ENCODE results near the gene RMDN3. TPM values are rescaled to one million over a fixed set of nuclear protein-coding genes. Genes with fewer than 3 reads are reported as not detected.

The RMDN3 gene, protein sequence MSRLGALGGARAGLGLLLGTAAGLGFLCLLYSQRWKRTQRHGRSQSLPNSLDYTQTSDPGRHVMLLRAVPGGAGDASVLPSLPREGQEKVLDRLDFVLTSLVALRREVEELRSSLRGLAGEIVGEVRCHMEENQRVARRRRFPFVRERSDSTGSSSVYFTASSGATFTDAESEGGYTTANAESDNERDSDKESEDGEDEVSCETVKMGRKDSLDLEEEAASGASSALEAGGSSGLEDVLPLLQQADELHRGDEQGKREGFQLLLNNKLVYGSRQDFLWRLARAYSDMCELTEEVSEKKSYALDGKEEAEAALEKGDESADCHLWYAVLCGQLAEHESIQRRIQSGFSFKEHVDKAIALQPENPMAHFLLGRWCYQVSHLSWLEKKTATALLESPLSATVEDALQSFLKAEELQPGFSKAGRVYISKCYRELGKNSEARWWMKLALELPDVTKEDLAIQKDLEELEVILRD
- polyA plus RNA-seq (2013) = 11.0 and 11.2 TPM in 2 replicates

DNA sequence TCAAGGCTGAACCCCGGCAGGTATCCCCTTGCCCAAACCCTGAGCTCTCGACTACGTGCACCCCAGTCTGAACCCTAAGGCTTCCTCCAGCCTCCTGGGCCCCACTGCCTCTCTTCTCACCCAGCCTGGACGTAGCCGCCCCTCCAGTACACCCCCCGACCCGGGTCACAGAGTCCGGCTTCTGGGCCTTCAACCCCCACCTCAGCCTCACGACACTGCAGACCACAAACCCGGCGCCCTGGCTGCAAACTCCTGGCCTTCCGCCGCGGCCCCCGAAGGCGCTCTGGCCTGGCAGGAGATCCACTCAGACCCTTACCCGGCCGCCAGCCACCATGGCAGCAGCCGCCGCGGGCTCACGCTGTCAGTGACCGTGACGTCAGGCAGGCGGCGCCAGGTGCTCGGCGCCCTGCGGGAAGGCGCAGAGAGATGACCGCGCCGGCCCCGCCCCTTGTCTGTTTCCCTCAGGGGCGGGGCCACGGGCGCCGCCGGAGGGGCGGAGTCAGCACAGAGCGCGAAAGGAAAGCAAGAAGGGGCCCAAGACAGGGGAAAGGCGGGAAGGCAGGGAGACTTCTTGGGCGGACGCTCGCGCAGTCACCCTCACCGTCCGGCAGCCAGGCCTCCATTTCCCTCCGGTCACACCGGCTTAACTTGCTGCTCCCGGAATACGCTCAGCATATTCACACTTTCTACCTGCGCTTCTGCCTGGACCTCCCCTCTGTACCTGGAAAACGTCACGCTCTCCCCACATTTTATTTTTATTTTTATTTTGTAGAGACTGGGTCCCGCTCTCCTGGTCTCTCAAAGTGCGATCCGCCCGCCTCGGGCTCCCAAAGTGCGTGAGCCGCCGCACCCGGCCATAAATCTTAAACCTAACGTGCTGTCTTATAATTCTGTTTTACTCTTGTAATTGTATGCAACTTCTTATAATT lies at the start of gene RMDN3:
Gene RMDN3, minus strand, starts transcription at position 372 of the 929 bp plus-strand sequence. CDS start 471 bp downstream, outside the sequence.
- Histone ChIP-seq H3K9me3 (ENCODE audit: insufficient read depth, low read depth, low read length) (no peaks in the 10 kb centered on the region), H2AFZ (ENCODE audit: insufficient read depth, low read length, poor library complexity) (peak within 1 kb of the TSS; percentile 100), H3K18ac (ENCODE audit: low read length) (peak within 1 kb of the TSS; percentile 94), H3K4me1 (ENCODE audit: control insufficient read depth in 1 of 2, insufficient read depth in 2 of 2, low read length in 2 of 2) (peaks cover 4 to 12% of the 10 kb centered on the region in 2 experiments), H3K79me2 (ENCODE audit: control insufficient read depth, insufficient read depth, low read length, poor library complexity) (peaks cover 5% of the 10 kb centered on the region), H2BK120ac (ENCODE audit: insufficient read depth, low read length, poor library complexity) (peak within 1 kb of the TSS; percentile 78), H2BK12ac (ENCODE audit: low read length) (no peak within 1 kb of the TSS), H3K36me3 (ENCODE audit: control insufficient read depth in 1 of 2, insufficient read depth in 2 of 2, low read length in 2 of 2) (peaks cover 14 to 17% of the 10 kb centered on the region in 2 experiments), H3K27ac (ENCODE audit: low read depth, low read length) (peak within 1 kb of the TSS; percentile 86), H3K27me3 (ENCODE audit: insufficient read depth, low read length) (no peaks in the 10 kb centered on the region), H3K4ac (ENCODE audit: low read depth, low read length) (peak within 1 kb of the TSS; percentile 61), H4K8ac (ENCODE audit: low read depth, low read length) (peak within 1 kb of the TSS; percentile 97), H2AK5ac (ENCODE audit: low read length) (peak within 1 kb of the TSS; percentile 60), H3K9ac (ENCODE audit: low read length) (peak within 1 kb of the TSS; percentile 90), H3K4me3 (ENCODE audit: low read depth, low read length) (peak within 1 kb of the TSS; percentile 96), H3K79me1 (ENCODE audit: low read length) (peaks cover 9% of the 10 kb centered on the region), H3K14ac (ENCODE audit: low read length) (peak within 1 kb of the TSS; percentile 80), H4K12ac (ENCODE audit: low read depth, low read length) (peak within 1 kb of the TSS; percentile 93), H3K23ac (ENCODE audit: low read length) (no peak within 1 kb of the TSS), H3K4me2 (ENCODE audit: low read length) (peak within 1 kb of the TSS; percentile 75), H4K91ac (ENCODE audit: low read depth, low read length) (peak within 1 kb of the TSS; percentile 81), H2BK5ac (ENCODE audit: low read depth, low read length, poor library complexity) (peak within 1 kb of the TSS; percentile 95)
- no CpG with 5 or more reads among the region's 66 CpGs for WGBS (ENCODE audit: extremely low coverage, insufficient coverage, insufficient read length)
- DNase-seq = peak; percentile 93 to 99

DNA sequence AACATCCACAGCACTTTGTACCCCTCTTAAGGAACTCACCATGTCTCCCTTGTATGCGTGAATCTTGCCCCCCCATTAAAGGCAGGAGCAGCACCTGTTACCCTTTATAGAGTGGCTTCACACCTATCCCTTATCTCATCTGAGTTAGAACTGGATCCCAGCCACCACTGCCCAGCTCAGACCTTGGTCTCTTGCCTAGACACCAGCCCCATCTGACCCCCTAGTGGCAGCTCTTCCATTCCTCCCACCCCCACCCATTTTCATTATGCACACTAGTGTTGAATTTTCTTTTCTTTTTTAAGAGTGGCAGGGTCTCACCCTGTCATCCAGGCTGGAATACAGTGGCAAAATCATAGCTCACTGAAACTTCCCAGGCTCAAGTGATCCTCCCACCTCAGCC lies 48.6 kb upstream of the RMDN3 start:
- Histone ChIP-seq H3K14ac (ENCODE audit: low read length) (no peak overlapping the region), H3K4me1 (ENCODE audit: control insufficient read depth in 1 of 2, insufficient read depth in 2 of 2, low read length in 2 of 2) (peaks cover 3 to 9% of the 10 kb centered on the region in 2 experiments), H3K9ac (ENCODE audit: low read length) (no peak overlapping the region), H3K4me2 (ENCODE audit: low read length) (no peak overlapping the region), H3K79me1 (ENCODE audit: low read length) (peaks cover 10% of the 10 kb centered on the region), H3K27ac (ENCODE audit: low read depth, low read length) (no peak overlapping the region), H2AFZ (ENCODE audit: insufficient read depth, low read length, poor library complexity) (no peak overlapping the region), H3K4me3 (ENCODE audit: low read depth, low read length) (no peak overlapping the region), H3K18ac (ENCODE audit: low read length) (no peak overlapping the region), H3K36me3 (ENCODE audit: control insufficient read depth in 1 of 2, insufficient read depth in 2 of 2, low read length in 2 of 2) (no peaks in the 10 kb centered on the region), H3K79me2 (ENCODE audit: control insufficient read depth, insufficient read depth, low read length, poor library complexity) (peaks cover 7% of the 10 kb centered on the region), H3K9me3 (ENCODE audit: insufficient read depth, low read depth, low read length) (peaks cover 3% of the 10 kb centered on the region), H2BK12ac (ENCODE audit: low read length) (no peak overlapping the region), H2AK5ac (ENCODE audit: low read length) (no peak overlapping the region), H2BK5ac (ENCODE audit: low read depth, low read length, poor library complexity) (no peak overlapping the region), H3K23ac (ENCODE audit: low read length) (no peak overlapping the region), H3K27me3 (ENCODE audit: insufficient read depth, low read length) (no peaks in the 10 kb centered on the region), H4K8ac (ENCODE audit: low read depth, low read length) (no peak overlapping the region), H4K91ac (ENCODE audit: low read depth, low read length) (no peak overlapping the region), H3K4ac (ENCODE audit: low read depth, low read length) (no peak overlapping the region), H4K12ac (ENCODE audit: low read depth, low read length) (no peak overlapping the region), H2BK120ac (ENCODE audit: insufficient read depth, low read length, poor library complexity) (no peak overlapping the region)
- whole genome bisulfite sequencing (ENCODE audit: extremely low coverage, insufficient coverage, insufficient read length) = no CpG with 5 or more reads among the region's 1 CpG
- no peak for DNase-seq

DNA sequence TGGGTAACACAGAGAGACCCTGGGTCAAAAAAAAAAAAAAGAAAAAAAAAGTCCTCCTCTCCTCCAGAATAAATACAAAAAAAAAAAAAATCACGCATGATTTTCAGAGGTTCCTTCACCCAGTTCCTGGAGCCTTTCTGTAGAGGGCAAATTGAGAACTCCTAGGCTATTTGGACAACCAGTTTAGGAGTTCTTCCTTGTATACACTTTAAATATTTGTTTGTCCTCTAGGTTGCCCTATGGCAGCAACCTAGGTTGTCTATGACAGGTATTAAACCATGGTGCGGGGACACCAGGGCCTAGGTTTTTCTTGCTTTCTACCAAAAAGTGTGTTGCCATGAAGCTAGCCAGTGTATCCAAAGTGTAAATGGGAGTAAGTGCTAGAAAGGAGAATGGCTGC lies 48.0 kb upstream of the RMDN3 start:
- no CpG with 5 or more reads among the region's 2 CpGs for WGBS (ENCODE audit: extremely low coverage, insufficient coverage, insufficient read length)
- no peak overlapping the region for H2AK5ac ChIP-seq (ENCODE audit: low read length)
- no peak overlapping the region for H3K27ac ChIP-seq (ENCODE audit: low read depth, low read length)
- H3K4me2 ChIP-seq (ENCODE audit: low read length) = no peak overlapping the region
- no peak overlapping the region for H3K4me3 ChIP-seq (ENCODE audit: low read depth, low read length)
- H3K14ac ChIP-seq (ENCODE audit: low read length) = no peak overlapping the region
- H3K79me2 ChIP-seq (ENCODE audit: control insufficient read depth, insufficient read depth, low read length, poor library complexity) = peaks cover 7% of the 10 kb centered on the region
- H3K23ac ChIP-seq (ENCODE audit: low read length) = no peak overlapping the region
- H4K8ac ChIP-seq (ENCODE audit: low read depth, low read length) = no peak overlapping the region
- no peaks in the 10 kb centered on the region for H3K27me3 ChIP-seq (ENCODE audit: insufficient read depth, low read length)
- H2BK5ac ChIP-seq (ENCODE audit: low read depth, low read length, poor library complexity) = no peak overlapping the region
- no peak overlapping the region for H3K4ac ChIP-seq (ENCODE audit: low read depth, low read length)
- H4K91ac ChIP-seq (ENCODE audit: low read depth, low read length) = no peak overlapping the region
- H2BK120ac ChIP-seq (ENCODE audit: insufficient read depth, low read length, poor library complexity) = no peak overlapping the region
- no peak overlapping the region for H2AFZ ChIP-seq (ENCODE audit: insufficient read depth, low read length, poor library complexity)
- H3K4me1 ChIP-seq (ENCODE audit: control insufficient read depth in 1 of 2, insufficient read depth in 2 of 2, low read length in 2 of 2) = peaks cover 3 to 7% of the 10 kb centered on the region in 2 experiments
- no peak overlapping the region for H3K9ac ChIP-seq (ENCODE audit: low read length)
- no peak overlapping the region for H2BK12ac ChIP-seq (ENCODE audit: low read length)
- H3K79me1 ChIP-seq (ENCODE audit: low read length) = peaks cover 10% of the 10 kb centered on the region
- no peak for DNase-seq
- no peak overlapping the region for H3K18ac ChIP-seq (ENCODE audit: low read length)
- peaks cover 3% of the 10 kb centered on the region for H3K9me3 ChIP-seq (ENCODE audit: insufficient read depth, low read depth, low read length)
- no peaks in the 10 kb centered on the region for H3K36me3 ChIP-seq (ENCODE audit: control insufficient read depth in 1 of 2, insufficient read depth in 2 of 2, low read length in 2 of 2)
- H4K12ac ChIP-seq (ENCODE audit: low read depth, low read length) = no peak overlapping the region

DNA sequence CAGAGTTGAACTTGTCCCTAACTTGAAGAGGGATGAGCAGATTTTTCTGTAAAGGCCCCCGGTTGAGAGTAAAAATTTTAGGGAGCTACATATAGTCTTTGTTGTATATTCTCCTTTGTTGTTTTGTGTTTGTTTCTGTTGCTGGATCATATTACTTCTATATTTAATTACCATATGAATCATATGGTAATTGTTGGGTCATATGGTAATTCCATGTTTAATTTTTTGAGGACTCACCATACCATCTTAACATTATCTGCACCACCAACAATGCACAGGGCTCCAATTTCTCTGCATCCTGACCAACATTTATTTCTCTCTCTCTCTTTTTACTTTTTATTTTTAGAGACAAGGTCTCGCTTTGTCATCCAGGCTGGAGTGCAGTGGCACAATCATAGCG lies 44.5 kb upstream of the RMDN3 start:
- no peak overlapping the region for H3K27ac ChIP-seq (ENCODE audit: low read depth, low read length)
- no peak overlapping the region for H3K14ac ChIP-seq (ENCODE audit: low read length)
- H4K91ac ChIP-seq (ENCODE audit: low read depth, low read length) = no peak overlapping the region
- no peak overlapping the region for H2BK5ac ChIP-seq (ENCODE audit: low read depth, low read length, poor library complexity)
- H3K4me1 ChIP-seq (ENCODE audit: control insufficient read depth in 1 of 2, insufficient read depth in 2 of 2, low read length in 2 of 2) = no peaks in the 10 kb centered on the region
- H3K36me3 ChIP-seq (ENCODE audit: control insufficient read depth in 1 of 2, insufficient read depth in 2 of 2, low read length in 2 of 2) = no peaks in the 10 kb centered on the region
- H2BK12ac ChIP-seq (ENCODE audit: low read length) = no peak overlapping the region
- H3K9ac ChIP-seq (ENCODE audit: low read length) = no peak overlapping the region
- no peak for DNase-seq
- no peaks in the 10 kb centered on the region for H3K27me3 ChIP-seq (ENCODE audit: insufficient read depth, low read length)
- WGBS (ENCODE audit: extremely low coverage, insufficient coverage, insufficient read length) = no CpG with 5 or more reads among the region's 3 CpGs
- H3K79me2 ChIP-seq (ENCODE audit: control insufficient read depth, insufficient read depth, low read length, poor library complexity) = no peaks in the 10 kb centered on the region
- no peak overlapping the region for H4K8ac ChIP-seq (ENCODE audit: low read depth, low read length)
- no peaks in the 10 kb centered on the region for H3K9me3 ChIP-seq (ENCODE audit: insufficient read depth, low read depth, low read length)
- no peak overlapping the region for H3K18ac ChIP-seq (ENCODE audit: low read length)
- H3K79me1 ChIP-seq (ENCODE audit: low read length) = no peaks in the 10 kb centered on the region
- H2AFZ ChIP-seq (ENCODE audit: insufficient read depth, low read length, poor library complexity) = no peak overlapping the region
- H3K4me3 ChIP-seq (ENCODE audit: low read depth, low read length) = no peak overlapping the region
- no peak overlapping the region for H3K23ac ChIP-seq (ENCODE audit: low read length)
- H3K4ac ChIP-seq (ENCODE audit: low read depth, low read length) = no peak overlapping the region
- no peak overlapping the region for H4K12ac ChIP-seq (ENCODE audit: low read depth, low read length)
- H2BK120ac ChIP-seq (ENCODE audit: insufficient read depth, low read length, poor library complexity) = no peak overlapping the region
- no peak overlapping the region for H3K4me2 ChIP-seq (ENCODE audit: low read length)
- no peak overlapping the region for H2AK5ac ChIP-seq (ENCODE audit: low read length)

Measured in trophoblast cell (in vitro differentiated cells and primary cell).